ENCODE data around the gene BRICD5. TPM values are rescaled to one million over a fixed set of nuclear protein-coding genes. Genes with fewer than 3 reads are reported as not detected.

The BRICD5 gene
- total and polyA plus RNA-seq, 12 donors = 0.36 to 57.4 (median 3.0) TPM

- H3K27ac ChIP-seq = no peak overlapping the region
- DNase-seq = no peak
- peaks cover 7% of the 10 kb centered on the region for H3K27me3 ChIP-seq
- intact Hi-C loops (cut with DNase I) = no loop called here
- H3K4me3 ChIP-seq = no peak overlapping the region
- H3K9me3 ChIP-seq (replicated peaks in 1 of 3) = no peaks in the 10 kb centered on the region
- no peak for TF ChIP-seq CTCF (IDR thresholded peaks at IDR 0.05)
- TF ChIP-seq POLR2A (IDR thresholded peaks at IDR 0.05) = no peak
- H3K4me1 ChIP-seq (replicated peaks in 1 of 2) = peaks cover 5 to 11% of the 10 kb centered on the region in 2 donors
- no peaks in the 10 kb centered on the region for H3K36me3 ChIP-seq (replicated peaks in 1 of 2)
- 86 to 92% (median 90%) methylated on average over 6 of the region's 6 CpGs for WGBS, 4 donors
These were observed 10.3 kb downstream of the BRICD5 start for GRCh38 chr16:2200313-2200712.

GRCh38 chr16:2199621-2200139 is 11.0 kb downstream of the BRICD5 start:
- TF ChIP-seq CTCF (IDR thresholded peaks at IDR 0.05) = no peak
- TF ChIP-seq POLR2A (IDR thresholded peaks at IDR 0.05) = no peak

GRCh38 chr16:2199095-2199494 is 11.6 kb downstream of the BRICD5 start:
- H3K27me3 ChIP-seq = peaks cover 14% of the 10 kb centered on the region
- H3K4me1 ChIP-seq (replicated peaks in 1 of 2) = peaks cover 0 to 8% of the 10 kb centered on the region in 2 donors
- H3K36me3 ChIP-seq (replicated peaks in 1 of 2) = no peaks in the 10 kb centered on the region
- no peak for DNase-seq
- WGBS, 4 donors = 77 to 100% (median 84%) methylated on average over 1 to 5 of the region's 5 CpGs
- no peaks in the 10 kb centered on the region for H3K9me3 ChIP-seq (replicated peaks in 1 of 3)
- intact Hi-C loops (cut with DNase I) = no loop called here
- H3K4me3 ChIP-seq = no peak overlapping the region
- H3K27ac ChIP-seq = no peak overlapping the region
- TF ChIP-seq CTCF (IDR thresholded peaks at IDR 0.05) (no peak), POLR2A (IDR thresholded peaks at IDR 0.05) (no peak)

More at GRCh38 chr16:2199621-2200139, 11.0 kb downstream of the BRICD5 start:
- Histone ChIP-seq H3K4me1 (replicated peaks in 1 of 2) (peaks cover 3 to 9% of the 10 kb centered on the region in 2 donors), H3K27me3 (peaks cover 13% of the 10 kb centered on the region), H3K9me3 (replicated peaks in 1 of 3) (no peaks in the 10 kb centered on the region), H3K4me3 (no peak overlapping the region), H3K27ac (no peak overlapping the region), H3K36me3 (replicated peaks in 1 of 2) (no peaks in the 10 kb centered on the region)
- intact Hi-C loops (cut with DNase I) = no loop called here
- WGBS, 4 donors = 53 to 80% (median 77%) methylated on average over 6 to 14 of the region's 14 CpGs
- DNase-seq = no peak

GRCh38 chr16:2198283-2198682 is 12.4 kb downstream of the BRICD5 start:
- H3K36me3 ChIP-seq (replicated peaks in 1 of 2) = no peaks in the 10 kb centered on the region
- H3K4me1 ChIP-seq (replicated peaks in 1 of 2) = peaks cover 0 to 8% of the 10 kb centered on the region in 2 donors
- no peak for DNase-seq
- H3K9me3 ChIP-seq (replicated peaks in 1 of 3) = no peaks in the 10 kb centered on the region
- intact Hi-C loops (cut with DNase I) = no loop called here
- no peak overlapping the region for H3K4me3 ChIP-seq
- WGBS, 4 donors = 60 to 75% (median 71%) methylated on average over 4 of the region's 4 CpGs
- no peak overlapping the region for H3K27ac ChIP-seq
- H3K27me3 ChIP-seq = peaks cover 14% of the 10 kb centered on the region
- TF ChIP-seq CTCF (IDR thresholded peaks at IDR 0.05) (no peak), POLR2A (IDR thresholded peaks at IDR 0.05) (no peak)
